HG02870 (cell line): ENCODE results near the gene HDC.

ENCODE experiments used
- ATAC-seq: cut with Tn5 transposase; IDR thresholded peaks from one replicate; pipeline ENCODE4 v1.9.1; 2021; ENCODE audit warnings: mild to moderate bottlenecking, moderate library complexity; ENCODE audit not compliant: unreplicated experiment

Gene HDC, protein sequence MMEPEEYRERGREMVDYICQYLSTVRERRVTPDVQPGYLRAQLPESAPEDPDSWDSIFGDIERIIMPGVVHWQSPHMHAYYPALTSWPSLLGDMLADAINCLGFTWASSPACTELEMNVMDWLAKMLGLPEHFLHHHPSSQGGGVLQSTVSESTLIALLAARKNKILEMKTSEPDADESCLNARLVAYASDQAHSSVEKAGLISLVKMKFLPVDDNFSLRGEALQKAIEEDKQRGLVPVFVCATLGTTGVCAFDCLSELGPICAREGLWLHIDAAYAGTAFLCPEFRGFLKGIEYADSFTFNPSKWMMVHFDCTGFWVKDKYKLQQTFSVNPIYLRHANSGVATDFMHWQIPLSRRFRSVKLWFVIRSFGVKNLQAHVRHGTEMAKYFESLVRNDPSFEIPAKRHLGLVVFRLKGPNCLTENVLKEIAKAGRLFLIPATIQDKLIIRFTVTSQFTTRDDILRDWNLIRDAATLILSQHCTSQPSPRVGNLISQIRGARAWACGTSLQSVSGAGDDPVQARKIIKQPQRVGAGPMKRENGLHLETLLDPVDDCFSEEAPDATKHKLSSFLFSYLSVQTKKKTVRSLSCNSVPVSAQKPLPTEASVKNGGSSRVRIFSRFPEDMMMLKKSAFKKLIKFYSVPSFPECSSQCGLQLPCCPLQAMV

GRCh38 chr15:50265620-50266019, at the start of gene HDC:
Gene HDC (minus strand): TSS chr15:50265726. CDS start chr15:50265623, 103 bp downstream.
- ATAC-seq, result no peak

DNA sequence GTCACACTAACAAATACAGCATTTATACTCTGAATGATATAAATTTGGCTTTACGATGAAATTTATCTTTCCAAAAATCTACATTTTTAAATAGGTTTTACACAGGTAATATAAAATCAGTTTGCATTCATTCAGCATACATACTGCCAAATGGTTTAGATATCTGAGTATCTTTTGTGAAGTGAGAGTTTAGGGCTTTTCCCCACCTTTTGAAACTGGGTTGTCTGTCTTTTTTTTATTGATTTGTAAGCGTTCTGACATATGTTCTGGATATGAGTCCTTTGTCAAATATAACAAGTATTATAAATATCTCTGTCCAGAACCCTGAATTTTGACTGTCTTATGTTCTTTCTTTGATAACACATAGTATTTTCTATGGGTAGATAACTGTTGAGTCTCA, 47.1 kb upstream of the HDC start:
- ATAC-seq, result peak; percentile 62

DNA sequence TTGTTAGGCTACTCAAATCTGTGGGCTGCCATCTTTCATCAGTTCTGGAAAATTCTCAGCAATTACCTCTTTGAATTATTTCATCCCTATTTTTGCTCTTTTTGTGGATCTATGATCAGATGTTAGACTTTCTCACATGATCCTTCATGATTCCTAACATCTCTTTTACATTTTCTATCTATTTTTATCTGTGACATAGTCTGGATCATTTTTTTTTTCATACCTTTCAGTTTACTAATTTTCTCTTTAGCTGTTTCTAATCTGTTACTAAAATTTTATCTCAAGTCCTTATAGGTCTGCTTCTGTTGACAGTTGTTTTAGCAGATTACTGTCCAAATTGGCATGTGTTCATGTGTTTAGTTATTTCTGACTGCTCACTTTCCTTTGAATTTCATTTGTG, 42.3 kb upstream of the HDC start:
- no peak for ATAC-seq

DNA sequence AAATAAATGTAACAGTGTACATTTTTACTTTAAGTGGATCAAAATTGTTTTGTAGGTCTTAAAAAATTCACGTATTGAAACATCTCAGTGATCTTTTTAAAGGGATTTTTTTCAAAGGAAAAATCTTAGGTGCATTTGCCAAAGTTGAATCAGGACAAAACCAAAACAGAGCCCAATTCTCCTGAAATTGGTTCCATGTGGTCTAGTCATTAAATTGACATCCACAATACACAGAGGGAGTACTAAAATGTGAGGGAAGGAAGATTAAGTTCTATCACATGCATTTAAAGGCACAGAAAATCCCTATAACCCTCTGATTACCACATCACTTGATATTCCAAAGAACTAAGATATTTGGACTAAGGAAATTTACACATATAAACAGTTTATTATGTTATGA, 39.3 kb upstream of the HDC start:
- no peak for ATAC-seq

DNA sequence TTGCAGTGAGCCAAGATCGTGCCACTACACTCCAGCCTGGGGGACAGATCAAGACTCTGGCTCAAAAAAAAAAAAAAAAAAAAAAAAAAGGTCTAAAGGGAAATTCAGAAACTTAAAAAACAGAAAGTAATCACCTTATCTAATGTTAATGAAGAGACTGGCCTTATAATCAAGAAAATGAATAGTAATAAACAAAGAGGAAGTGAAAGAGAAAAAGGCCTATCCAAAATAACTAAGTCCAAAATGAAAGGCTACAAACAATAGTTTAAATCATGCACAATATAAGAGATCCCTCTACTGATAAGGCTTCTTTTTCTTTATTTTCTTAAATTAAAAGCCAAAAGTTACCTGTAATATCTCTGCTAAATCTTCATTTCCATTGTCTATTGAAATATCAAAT, 37.1 kb upstream of the HDC start:
- peak; percentile 57 for ATAC-seq

DNA sequence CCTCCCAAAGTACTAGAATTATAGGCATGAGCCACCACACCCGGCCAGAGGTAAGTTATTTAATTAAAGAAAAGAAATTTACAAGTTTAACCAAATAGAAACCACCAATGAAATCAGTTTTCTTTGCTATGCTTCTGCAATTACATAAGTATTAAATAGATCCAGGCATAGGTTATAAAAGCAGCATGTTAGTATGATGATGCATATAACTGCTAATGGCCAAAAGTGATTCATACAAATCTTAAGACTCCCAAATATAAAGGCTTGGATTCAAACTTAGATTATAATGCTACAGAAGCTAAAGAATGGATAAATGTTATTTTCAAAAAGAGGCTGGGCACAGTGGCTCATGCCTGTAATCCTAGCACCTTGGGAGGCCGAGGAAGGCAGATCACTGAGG, 32.8 kb upstream of the HDC start:
- no peak for ATAC-seq

DNA sequence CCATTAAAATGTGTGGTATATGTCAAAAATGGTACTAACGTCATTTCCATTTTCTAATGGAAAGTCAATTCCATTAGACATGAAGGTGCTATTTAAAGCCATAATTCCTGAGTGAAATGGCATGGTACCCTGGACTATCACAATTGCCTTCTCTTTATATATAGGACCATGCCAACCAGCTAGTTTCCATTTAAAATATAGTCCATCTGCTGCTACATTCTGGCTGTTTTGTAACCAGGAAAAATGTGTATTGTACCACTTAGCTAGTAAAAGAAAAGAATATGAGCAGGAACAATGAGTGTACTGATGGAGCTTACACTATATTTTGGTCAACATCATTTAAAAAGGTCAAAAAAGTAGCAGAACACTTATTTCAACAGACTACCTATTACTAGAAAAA, 30.4 kb upstream of the HDC start:
- ATAC-seq, result no peak

DNA sequence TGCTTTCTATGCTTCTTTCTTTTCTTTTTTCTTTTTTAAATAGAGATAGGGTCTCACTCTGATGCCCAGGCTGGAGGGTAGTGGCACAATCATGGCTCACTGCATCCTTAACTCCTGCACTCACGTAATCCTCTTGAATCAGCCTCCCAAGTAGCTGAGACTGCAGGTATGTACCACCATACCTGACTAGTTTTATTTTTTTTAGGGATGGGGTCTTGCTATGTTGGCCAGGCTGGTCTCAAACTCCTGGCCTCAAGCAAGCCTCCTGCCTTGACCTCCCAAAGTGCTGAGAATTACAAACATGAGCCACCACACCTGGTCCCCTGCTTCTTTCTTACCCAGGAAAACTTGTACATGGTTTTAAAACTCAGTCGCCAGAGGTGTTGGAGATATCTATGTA, 24.2 kb upstream of the HDC start:
- no peak for ATAC-seq

DNA sequence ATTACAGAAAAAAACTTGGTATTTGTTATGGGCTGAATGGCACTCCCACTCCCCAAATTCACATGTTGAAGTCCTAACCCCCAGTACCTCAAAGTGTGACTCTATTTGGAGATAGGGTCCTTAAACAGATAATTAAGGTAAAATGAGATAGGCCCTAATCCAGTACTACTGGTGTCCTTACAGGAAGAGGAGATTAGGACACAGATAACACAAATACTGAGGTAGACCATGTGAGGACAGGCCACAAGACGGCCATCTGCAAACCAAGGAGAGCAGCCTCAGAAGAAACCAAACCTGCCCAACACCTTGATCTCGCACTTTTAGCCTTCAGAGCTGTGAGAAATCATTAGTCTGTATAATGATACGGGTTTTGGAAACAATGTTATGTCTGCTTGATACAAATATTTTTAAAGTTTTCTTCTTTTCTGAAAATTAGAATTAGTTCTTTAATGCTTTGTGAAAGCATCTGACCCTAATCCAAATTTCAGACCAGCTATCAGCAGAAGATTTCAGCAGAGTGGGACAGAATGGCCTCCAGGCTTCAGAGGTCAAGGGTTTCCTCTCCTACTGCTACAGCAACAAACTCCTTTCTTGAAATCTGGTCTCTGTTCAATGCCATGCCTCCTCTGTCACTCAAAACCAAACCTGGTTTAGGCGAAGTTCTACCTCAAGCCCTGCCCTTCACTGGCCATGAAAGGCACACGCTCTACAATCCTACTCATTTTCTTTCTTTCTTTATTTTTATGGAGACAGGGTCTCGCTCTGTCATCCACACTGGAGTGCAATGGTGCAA, 22.0 kb upstream of the HDC start:
- no peak for ATAC-seq

- no peak for ATAC-seq
Observed at GRCh38 chr15:50281427-50281826, 15.9 kb upstream of the HDC start.

DNA sequence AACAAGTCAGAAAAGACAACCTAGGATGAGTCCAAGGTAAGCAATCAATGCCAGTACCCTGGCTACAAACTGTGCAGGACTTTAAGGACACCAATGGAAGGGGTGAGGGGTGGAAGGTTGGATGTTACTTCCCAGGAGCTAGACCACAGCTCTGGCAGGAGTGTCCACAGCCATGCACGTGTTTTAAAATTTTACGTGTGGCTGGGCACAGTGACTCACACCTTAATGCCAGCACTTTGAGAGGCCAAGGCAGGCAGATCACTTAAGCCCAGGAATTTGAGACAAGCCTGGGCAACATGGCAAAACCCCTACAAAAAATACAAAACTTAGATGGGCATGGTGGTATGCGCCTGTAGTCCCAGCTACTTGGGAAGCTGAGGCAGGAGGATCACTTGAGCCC, 14.7 kb upstream of the HDC start:
- no peak for ATAC-seq

DNA sequence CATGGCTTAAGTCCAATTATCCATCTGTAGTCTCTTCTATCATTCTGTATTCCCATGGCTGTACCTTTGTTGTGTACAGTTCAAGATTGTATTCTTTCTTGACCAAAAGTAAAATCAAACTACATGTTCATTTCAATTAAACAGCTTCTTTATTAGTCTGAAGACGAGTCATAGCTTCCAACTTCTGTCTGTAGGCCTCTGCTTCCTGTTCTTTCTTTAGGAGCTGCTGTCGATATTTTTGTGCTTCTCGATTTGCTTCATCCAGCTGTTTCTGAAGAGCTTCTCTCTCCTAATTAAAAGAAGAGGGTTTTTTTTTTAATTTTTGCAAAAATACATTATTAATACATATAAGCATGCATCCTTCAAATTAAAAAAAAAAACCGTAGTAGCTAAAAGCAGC, 13.0 kb upstream of the HDC start:
- ATAC-seq, result no peak

GRCh38 chr15:50277370-50277769, 11.8 kb upstream of the HDC start:
- no peak for ATAC-seq

GRCh38 chr15:50275908-50276307, 10.4 kb upstream of the HDC start:
- ATAC-seq, result no peak

DNA sequence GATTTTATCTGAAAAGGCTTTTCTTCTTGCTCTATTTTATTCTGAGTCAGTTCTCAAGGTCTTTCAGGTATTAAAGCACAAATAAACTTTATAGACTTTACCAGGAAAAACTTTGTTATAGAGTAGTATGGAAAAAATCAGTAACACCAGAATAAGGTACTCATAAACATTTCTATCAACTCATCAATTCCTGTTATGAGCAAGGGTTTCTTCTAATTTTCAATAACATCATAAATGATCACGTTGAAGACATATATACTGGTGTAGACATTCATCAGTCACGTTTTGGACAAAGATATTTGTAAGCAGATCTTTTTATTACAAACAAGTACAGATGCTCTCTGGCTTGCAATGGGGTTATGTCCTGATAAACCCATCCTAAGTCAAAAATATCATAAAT, 9.6 kb upstream of the HDC start:
- no peak for ATAC-seq

DNA sequence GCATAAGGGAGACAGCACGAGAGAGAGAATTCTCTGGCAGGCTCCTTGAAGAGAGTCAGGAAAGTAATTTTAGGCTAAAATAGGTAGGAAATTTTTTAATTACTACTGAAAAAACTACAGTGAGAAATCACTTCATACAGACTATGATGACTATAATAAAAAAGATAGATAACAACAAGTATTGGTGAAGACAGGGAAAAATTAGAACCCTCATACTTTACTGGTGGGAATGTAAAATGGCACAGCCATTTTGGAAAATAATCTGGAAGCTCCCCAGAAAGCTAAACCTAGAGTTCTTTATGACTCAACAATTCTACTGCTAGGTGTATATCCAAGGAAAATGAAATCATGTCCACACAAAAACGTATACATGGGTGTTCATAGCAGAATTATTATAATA, 2.1 kb upstream of the HDC start:
- ATAC-seq, result no peak

GRCh38 chr15:50262533-50262932, 3.0 kb downstream of the HDC start:
- no peak for ATAC-seq

GRCh38 chr15:50261981-50262380, 3.5 kb downstream of the HDC start:
- ATAC-seq, result no peak

DNA sequence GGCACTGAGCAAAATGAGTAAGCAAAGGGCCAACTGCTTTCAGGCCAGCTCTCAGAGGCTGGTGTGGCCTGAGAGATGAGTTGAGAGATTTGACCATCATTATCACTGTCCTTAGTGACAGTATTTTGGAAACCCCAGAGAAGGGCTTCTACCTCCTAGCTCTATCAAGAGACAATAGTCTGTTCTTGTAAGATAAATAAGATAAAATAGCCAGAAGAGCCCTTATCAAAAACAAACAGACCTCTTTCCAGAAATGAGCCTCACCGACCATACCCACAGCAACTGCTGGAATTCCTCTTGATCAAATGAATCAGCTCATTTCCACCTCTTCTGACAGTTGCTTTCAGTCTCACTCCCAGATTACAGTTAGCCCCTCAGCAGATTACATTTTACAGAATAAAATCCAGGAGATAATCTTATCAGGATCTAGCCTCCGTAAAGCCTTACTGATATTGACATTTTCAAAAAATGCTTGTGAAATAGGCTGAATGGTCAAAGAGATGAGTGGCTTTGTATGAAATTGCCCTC, 4.5 kb downstream of the HDC start:
- ATAC-seq, result peak; percentile 65

GRCh38 chr15:50259276-50259675, 6.2 kb downstream of the HDC start:
- no peak for ATAC-seq

DNA sequence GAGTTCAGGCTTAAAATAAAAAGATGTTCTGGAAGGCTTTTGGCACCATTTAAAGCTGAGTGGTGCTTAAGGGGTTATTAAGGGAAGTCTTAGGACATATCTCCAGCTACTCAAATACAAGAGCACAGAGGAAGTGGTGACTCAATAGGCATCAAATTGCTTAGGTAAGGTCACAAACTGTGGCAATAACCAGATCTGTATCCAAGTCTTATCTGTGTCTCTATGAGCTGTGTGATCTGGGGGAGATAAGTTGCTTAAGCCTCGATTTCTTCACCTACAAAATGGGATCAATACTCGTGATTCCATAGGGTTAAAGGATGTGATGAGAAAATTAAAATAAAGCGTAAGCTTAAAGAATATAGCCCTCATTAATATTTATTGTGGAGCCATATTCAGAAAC, 7.6 kb downstream of the HDC start:
- ATAC-seq, result no peak

DNA sequence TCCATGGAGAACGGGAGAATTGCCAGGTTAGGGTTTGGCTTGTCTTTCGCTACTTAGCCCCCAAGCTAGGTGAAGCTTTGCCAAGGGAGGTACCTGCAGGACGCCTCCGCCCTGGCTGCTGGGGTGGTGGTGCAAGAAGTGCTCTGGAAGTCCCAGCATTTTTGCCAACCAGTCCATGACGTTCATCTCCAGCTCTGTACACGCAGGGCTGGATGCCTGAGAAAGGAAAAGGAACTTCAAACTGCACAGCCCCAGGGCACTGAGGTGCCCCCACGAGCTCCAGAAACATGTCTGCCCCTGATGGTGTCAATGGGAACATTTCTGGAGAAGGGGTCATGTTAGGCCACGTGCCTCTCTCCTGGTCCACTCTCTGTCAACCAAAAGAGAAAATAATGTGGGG, 8.2 kb downstream of the HDC start:
- no peak for ATAC-seq
